ENCODE data around the gene FDX2.
A peak's percentile ranks its signal among the peaks of the same experiment; 100 is the strongest.
"Not testable (repeated sequence)": the region's sequence is repeated elsewhere in the genome, so short reads cannot be mapped to it uniquely, and the experiment has no call there.

FDX2 gene

DNA sequence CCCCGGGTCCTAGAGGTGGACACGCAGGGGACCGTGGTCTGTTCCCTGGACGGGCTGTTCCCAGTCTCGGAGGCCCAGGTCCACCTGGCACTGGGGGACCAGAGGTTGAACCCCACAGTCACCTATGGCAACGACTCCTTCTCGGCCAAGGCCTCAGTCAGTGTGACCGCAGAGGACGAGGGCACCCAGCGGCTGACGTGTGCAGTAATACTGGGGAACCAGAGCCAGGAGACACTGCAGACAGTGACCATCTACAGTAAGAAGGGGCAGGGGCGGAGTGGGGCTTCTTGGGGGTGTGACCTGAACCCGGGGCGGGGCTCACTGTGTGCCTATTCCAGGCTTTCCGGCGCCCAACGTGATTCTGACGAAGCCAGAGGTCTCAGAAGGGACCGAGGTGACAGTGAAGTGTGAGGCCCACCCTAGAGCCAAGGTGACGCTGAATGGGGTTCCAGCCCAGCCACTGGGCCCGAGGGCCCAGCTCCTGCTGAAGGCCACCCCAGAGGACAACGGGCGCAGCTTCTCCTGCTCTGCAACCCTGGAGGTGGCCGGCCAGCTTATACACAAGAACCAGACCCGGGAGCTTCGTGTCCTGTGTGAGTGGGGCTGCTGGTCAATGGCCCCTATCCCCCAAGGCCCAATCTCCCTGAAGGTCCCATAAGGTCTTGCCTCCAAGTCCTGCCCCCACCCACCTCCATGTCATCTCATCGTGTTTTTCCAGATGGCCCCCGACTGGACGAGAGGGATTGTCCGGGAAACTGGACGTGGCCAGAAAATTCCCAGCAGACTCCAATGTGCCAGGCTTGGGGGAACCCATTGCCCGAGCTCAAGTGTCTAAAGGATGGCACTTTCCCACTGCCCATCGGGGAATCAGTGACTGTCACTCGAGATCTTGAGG, 31.5 kb downstream of the FDX2 start:
- DNase-seq (ENCODE audit: low spot score): no peak

DNA sequence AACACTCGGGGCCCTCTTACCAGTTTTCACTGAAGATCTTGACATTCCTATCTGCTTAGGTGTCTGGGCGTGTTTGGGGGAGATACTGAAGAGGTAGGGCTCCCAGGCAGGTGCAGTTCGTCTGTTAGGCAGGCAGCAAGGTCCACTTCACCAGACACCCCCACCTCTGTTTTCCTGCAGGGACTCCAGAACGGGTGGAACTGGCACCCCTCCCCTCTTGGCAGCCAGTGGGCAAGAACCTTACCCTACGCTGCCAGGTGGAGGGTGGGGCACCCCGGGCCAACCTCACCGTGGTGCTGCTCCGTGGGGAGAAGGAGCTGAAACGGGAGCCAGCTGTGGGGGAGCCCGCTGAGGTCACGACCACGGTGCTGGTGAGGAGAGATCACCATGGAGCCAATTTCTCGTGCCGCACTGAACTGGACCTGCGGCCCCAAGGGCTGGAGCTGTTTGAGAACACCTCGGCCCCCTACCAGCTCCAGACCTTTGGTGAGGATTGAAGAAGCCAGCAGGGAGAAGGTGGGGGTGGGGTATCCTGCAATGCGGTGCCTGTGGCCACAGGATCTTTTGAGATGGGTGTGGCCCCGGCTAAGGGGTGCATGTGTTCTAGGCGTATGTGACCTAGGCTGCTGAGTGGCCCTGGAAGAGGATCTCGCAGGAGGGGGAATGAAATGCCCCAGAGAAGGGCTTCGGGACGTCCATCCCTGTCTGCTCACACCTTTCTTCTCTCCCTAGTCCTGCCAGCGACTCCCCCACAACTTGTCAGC, 32.3 kb downstream of the FDX2 start:
- no peak for DNase-seq (ENCODE audit: low spot score)

- DNase-seq (ENCODE audit: low spot score): not testable (repeated sequence)
Measured at GRCh38 chr19:10282043-10282442, 33.8 kb downstream of the FDX2 start.

DNA sequence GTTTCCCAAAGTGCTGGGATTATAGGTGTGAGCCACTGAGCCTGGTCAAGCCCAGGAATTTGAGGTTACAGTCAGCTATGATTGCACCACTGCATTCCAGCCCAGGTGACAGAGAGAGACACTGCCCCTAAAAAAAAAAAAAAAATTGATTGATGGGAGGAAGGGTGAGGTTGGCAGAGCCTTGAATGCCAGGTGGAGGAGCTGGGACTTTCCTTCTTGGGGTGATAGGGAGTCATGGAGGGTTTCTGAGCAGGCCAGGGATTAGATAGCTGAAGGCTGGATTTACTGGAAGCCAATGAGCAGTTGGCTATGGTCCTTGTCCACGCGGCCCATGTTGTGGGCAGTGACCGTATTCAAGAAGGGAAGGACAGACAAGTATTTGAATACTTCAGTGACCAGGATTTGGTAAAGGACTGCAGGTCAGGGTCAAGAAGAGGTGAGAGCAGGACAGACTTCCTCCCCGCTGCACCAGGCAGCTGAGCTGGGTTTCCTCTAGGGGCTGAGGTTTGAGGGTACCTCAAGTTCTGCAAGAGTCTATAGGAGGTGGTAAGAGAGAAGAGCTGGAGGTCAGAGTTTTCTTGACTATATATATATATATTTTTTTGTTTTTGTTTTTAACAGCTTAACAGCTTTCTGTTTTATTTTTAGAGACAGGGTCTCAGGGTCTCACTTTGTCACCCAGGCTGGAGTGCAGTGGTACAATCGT, 35.9 kb downstream of the FDX2 start:
- DNase-seq (ENCODE audit: low spot score): no peak

DNA sequence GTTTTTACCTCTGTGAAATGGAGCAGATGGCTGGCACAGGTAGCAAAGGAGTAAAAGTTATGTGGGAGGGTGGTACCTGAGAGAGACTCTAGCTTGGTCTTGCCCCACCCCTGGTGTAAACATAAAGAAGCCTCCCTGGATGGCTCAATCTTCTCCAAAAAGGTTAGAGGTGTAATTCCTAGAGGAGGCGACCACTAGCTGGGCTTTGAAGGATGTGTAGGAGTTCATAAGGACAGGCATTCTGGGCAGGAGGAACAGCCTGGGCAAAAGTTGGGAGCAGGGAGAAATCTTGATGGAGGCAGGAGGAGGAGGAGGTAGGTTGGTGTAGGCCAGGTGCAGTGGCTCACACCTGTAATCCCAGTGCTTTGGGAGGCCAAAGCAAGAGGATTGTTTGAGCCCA, 36.9 kb downstream of the FDX2 start:
- DNase-seq (ENCODE audit: low spot score): no peak

GRCh38 chr19:10277795-10278589, 37.8 kb downstream of the FDX2 start:
- no peak for DNase-seq (ENCODE audit: low spot score)

- no peak for DNase-seq (ENCODE audit: low spot score)
Measured at GRCh38 chr19:10274589-10274988, 41.2 kb downstream of the FDX2 start.

- DNase-seq (ENCODE audit: low spot score): no peak
Measured at GRCh38 chr19:10271543-10272086, 44.2 kb downstream of the FDX2 start.

DNA sequence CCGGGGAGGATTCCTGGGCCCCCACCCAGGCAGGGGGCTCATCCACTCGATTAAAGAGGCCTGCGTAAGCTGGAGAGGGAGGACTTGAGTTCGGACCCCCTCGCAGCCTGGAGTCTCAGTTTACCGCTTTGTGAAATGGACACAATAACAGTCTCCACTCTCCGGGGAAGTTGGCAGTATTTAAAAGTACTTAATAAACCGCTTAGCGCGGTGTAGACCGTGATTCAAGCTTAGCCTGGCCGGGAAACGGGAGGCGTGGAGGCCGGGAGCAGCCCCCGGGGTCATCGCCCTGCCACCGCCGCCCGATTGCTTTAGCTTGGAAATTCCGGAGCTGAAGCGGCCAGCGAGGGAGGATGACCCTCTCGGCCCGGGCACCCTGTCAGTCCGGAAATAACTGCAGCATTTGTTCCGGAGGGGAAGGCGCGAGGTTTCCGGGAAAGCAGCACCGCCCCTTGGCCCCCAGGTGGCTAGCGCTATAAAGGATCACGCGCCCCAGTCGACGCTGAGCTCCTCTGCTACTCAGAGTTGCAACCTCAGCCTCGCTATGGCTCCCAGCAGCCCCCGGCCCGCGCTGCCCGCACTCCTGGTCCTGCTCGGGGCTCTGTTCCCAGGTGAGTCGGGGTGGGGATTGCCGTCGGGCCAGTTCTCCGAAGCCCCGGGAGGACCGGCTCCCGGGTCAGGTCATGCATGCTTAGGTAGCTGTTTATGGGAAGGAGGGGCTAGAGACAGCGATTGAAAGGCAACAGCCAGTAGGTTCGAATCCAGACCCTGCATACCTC, 45.0 kb downstream of the FDX2 start, which contains the start of gene ICAM1:
Gene ICAM1, plus strand, starts transcription at position 505 of the 779 bp plus-strand sequence. Its CDS starts 40 bp downstream, at position 545.
- peak; percentile 78 for DNase-seq (ENCODE audit: low spot score)

DNA sequence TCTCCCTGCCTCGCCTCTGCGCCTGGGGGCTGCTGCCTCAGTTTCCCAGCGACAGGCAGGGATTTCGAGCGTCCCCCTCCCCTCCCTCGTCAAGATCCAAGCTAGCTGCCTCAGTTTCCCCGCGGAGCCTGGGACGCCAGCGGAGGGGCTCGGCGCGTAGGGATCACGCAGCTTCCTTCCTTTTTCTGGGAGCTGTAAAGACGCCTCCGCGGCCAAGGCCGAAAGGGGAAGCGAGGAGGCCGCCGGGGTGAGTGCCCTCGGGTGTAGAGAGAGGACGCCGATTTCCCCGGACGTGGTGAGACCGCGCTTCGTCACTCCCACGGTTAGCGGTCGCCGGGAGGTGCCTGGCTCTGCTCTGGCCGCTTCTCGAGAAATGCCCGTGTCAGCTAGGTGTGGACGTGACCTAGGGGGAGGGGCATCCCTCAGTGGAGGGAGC, 45.6 kb downstream of the FDX2 start:
- DNase-seq (ENCODE audit: low spot score): peak; percentile 41

DNA sequence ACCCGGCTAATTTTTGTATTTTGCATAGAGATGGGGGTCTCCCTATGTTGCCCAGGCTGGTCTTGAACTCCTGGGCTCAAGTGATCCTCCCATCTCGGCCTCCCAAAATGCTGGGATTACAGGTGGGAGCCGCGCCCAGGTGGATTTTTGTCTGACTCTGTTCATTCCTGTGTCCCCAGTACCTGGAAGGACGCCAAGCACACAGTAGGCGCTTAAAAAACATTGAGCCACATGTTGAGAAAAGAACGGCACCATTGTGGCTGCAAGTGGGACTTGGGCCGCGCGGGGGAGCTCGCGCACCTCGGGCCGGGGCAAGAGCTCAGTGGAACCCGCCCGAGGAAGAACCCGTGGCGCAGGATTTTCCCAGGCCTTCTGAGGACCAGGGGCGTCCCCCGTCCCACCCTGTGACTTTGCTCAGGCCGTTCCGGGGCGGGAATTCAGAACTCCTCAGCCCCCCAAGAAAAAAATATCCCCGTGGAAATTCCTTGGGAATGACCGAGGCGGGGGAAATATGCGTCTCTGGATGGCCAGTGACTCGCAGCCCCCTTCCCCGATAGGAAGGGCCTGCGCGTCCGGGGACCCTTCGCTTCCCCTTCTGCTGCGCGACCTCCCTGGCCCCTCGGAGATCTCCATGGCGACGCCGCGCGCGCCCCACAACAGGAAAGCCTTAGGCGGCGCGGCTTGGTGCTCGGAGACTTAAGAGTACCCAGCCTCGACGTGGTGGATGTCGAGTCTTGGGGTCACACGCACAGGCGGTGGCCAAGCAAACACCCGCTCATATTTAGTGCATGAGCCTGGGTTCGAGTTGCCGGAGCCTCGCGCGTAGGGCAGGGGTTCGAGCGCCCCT, 46.3 kb downstream of the FDX2 start:
- DNase-seq (ENCODE audit: low spot score): peak; percentile 92

DNA sequence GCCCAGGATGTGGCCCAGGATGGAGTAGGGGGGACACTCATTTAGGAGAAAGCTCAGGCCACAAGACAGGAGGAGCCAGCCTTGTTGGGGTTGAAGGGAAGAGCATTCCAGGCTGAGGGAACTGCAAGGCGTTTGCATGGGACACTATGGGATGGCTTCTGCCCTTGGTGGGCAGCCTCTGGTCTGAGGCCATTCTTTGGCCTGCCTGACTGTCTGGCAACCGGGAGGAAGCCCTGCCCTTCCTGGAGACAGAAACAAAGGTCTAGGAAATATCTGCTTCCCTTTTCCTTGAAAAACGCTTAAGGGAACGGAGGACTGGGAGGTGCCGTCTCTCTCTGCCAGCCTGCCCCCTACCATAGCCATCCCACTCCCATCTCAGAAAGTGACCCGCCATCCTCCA, 47.7 kb downstream of the FDX2 start:
- no peak for DNase-seq (ENCODE audit: low spot score)

- DNase-seq (ENCODE audit: low spot score): no peak
Measured at GRCh38 chr19:10266706-10267105, 49.1 kb downstream of the FDX2 start.

DNA sequence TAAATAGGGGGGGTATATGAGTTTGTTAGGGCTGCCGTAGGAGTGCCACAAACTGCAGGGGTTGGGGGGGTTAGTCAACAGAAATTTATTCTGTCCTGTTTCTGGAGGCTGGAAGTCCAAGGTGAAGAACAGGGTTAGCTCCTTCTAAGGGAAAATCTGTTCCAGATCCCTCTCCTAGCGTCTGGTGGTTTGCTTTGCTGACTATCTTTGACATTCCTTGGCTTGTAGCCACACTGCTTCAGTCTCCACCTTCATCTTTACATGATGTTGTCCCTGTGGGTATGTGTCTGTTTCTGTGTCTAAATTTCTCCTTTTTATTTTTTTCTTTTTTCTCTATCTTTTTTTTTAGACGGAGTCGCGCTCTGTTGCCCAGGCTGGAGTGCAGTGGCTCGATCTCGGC, 53.0 kb downstream of the FDX2 start:
- no peak for DNase-seq (ENCODE audit: low spot score)

GRCh38 chr19:10260141-10260584, 55.7 kb downstream of the FDX2 start:
- no peak for DNase-seq (ENCODE audit: low spot score)
